GM21526 (cell line): ENCODE results near the gene TANC1.
"Not testable (repeated sequence)": the region's sequence is repeated elsewhere in the genome, so short reads cannot be mapped to it uniquely, and the experiment has no call there.

Experiments
- ATAC-seq: cut with Tn5 transposase; IDR thresholded peaks from one replicate; pipeline ENCODE4 v1.9.1; 2021; ENCODE audit warnings: moderate library complexity; ENCODE audit not compliant: unreplicated experiment, low FRiP score

Gene TANC1

GRCh38 chr2:159082119-159082518, 113.7 kb downstream of the TANC1 start:
- ATAC-seq: no peak

DNA sequence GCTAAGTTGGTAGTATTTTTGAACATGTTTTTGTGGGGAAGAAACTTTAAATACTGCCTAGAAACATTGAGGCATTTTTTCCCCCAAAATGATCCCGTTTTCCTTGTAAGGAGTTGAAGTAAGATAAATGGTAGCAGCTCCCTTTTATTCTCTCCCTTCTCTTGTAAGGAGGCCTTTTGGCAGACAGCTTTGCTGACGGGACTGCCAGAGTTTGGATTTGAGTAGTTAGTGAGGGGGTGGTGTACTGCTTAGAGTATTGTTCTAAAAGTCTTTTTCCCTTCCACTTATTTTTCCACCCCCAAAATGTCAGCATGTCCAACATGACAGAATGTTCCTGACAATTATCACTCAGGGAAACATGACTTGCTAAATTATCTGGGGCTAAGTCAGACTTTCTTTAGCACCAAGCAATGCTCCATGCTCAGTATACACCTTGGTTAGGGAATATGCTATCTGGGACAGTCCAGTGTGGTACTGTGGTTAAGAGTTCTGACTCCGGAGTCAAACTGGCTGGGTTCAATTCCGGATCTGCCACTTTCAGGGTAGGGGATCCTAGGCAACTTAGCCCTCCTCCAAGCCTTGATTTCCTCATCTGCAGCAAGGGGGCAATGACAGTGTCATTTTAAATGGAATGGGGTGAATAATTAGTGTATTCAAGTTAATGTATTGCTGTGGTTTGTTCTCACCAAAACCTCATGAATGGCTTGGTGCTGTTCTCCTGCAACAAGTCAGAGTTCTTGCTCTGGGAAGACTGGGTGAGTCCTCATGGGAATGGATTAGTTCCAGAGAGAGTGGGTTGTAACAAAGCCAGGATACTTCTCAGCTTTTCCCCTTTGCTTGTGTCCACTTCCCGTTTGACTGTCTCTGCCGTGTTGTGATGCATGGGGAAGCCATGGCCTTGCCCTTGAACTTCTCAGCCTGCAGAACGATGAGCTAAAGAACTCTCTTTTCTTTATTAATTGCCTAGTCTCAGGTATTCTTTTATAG, 116.2 kb downstream of the TANC1 start:
- ATAC-seq: no peak

- no peak for ATAC-seq
Observed at GRCh38 chr2:159086342-159086741, 117.9 kb downstream of the TANC1 start.

GRCh38 chr2:159086826-159087225, 118.4 kb downstream of the TANC1 start:
- ATAC-seq: no peak

GRCh38 chr2:159088906-159089305, 120.5 kb downstream of the TANC1 start:
- ATAC-seq: no peak

- no peak for ATAC-seq
Observed at GRCh38 chr2:159089543-159089942, 121.1 kb downstream of the TANC1 start.

DNA sequence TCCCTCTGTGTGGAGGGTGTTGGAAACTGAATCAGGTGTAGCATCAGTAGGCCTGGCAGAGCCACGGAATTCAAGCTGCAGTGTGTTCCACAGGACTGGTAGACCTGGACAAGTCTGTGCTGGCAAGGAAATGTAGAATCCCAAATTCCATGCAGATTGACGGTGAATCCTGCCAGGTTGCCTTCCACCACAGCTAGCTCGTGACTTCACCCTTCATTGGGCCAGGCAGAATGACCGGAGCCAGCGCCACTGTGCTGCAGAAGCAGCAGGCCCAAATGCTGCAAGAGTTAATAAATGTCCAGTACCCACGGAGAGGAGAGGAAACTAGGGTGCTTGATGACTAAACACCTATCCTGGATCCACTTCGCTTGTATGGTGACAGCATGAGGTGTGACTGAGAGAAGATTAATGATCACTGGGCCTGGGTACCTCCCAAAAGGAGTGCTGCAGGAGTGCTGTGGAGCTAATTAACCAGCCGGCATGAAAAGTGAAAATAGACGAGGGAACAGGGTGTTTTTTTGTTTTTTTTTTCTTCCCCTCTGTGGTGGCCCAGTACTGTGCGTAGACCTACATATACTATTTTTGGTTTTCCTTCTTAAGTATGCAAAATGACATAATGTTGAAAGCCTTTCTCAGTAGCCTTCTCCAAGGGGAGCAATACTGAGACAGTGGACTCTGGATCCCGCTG, 122.2 kb downstream of the TANC1 start:
- ATAC-seq: no peak

DNA sequence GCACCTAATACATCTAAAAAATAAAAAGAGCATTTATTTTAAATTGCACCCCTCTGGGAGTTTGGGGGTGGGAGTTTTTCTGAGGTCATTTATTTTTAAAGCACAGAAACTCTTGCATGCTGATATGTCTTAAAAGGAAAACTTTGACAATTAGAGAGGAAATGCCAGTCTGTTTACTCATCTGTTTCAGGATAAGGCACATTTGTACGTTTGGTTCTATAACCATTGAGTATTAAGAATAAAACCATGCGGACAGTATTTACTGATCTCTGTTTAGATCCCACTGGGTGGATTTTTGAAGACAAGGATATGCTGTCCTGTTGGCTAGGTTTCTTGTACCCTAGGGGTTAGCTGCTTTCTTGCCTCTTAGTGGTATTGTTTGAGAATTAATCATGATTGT, 122.9 kb downstream of the TANC1 start:
- no peak for ATAC-seq

GRCh38 chr2:159091976-159092375, 123.5 kb downstream of the TANC1 start:
- ATAC-seq: no peak

DNA sequence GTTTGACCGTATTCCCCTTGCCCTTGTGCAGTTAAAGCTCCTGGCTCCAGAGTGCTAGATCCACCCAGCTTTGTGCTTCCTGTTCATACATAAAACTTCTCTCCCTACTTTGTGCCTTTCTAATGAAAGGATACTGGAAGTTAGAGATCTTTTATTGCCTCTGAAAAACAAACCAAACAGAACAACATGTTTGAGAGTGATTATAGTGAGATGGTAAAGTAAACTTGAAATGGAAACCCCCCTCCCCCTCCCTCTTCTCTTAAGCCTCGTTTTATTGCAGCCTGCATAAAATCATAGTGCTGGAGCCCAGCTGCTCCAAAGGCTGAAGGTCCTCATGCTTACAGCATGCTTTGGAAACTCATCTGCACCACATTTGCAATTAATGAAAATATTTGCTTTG, 125.1 kb downstream of the TANC1 start:
- ATAC-seq: no peak

GRCh38 chr2:159094173-159094737, 125.8 kb downstream of the TANC1 start:
- ATAC-seq: no peak

- ATAC-seq: no peak
Observed at GRCh38 chr2:159095813-159096212, 127.4 kb downstream of the TANC1 start.

DNA sequence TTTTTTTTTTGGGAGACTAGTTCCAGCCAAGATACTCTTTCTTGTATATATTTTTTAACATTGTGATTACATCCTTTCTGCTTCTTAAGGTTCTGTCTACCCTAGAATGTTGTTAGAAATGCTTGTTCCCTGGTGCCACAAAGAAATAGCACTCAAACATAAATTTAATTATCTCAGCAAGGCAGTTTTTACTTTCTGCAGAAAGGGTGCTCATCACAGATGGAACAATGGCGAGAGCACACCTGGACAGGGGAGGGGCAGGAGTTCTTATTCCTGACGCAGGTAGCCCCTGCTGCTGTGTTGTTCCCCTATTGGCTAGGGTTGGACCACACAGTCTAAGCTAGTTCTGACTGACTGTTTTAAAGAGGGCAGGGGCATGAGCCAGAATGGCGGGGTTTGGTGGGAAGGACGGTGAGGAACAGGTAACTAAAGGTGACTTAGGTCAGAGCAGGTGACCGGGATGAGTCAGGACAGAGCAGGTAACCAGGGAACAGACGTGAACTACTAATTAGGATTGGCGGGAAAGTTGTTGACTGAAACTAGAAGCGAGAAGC, 127.9 kb downstream of the TANC1 start:
- ATAC-seq: not testable (repeated sequence)

DNA sequence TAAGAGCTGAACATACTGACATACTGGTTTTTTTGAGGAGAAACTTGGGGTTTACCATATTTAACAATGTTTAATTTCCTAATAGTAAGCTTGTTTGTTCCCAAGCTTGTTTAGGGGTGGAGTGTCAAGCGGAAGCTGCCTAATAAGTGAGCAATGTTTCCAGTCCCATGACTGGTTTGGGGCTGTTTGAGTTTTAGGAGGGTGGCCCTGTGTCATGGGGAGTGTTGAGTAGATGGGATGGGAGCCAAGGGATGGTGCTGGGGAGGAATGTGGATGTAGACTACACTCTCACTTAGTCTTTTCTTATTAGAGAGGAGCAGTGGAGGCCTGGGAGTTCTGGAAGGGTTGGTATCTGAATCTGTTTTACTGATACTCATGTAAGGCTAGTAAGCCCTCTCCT, 128.5 kb downstream of the TANC1 start:
- no peak for ATAC-seq

DNA sequence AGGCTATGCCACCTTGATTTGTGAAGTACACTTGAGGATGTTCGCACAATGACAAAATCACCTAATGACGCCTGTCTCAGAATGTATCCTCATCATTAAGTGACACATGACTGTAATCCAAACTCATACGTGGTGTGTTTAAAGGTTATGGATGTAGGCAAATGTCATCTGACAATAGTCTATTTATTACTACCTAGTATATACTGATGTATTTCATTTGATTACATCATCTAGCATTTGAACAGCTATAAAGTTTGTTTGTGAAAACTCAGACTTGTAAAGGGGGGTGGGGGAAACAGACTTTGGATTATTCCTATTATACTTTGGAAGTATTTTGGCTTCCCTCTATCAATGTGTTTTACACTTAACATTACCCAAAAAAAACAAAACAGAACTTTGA, 129.9 kb downstream of the TANC1 start:
- ATAC-seq: no peak

DNA sequence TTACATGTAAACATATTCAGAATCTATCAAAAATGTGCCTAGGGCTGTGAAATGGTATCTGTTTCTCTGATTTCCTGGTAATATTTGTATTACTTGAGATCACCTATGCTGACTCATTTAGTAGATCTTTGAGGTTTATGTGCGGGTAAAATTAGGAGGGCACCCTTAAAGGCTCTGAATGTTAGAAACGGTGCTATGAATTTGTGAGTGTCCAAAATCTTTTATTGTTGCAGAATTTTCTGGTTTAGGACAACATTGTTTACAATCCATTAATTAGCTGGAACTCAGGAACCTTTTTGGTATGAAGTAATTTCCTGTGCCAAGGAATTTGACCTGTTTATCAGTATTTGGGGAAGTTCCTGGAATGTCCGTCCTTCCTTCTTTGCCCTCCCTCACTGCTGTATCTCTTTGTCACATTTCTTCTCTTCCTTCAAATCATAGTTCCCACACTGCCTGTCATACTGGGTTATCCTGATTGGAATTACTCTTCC, 130.5 kb downstream of the TANC1 start:
- no peak for ATAC-seq

DNA sequence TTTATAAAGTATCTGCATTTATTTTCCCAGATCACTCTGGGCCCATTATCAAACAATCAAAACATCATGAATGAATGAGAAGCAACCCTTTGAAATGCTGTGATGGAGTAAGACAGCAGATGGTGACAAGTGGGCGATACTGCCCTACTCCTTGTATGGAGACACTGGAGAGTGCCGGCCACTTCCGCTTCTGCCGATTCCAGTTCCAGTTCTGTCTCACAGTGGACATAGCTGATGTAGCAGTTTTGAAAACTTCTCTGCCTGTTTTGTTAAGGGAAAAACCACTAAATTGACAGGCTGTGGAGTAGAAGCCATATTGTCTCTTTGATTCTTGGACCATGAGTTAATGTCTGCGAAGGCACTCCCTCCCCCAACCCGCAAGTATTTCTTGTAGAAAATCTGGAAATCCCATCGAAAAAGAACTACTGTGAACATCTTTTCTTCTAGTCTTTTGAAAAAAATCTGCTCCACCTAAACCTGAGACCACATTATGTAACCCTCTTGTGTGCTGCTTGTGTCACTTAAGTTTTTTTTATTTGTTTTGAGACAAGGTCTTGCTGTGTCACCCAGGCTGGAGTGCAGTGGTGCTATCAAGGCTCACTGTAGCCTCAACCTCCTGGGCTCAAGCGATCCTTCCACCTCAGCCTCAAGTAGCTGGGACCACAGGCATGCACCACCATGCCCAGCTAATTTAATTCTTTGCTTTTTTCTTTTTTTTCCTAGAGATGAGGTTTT, 133.5 kb downstream of the TANC1 start:
- ATAC-seq: no peak

- ATAC-seq: no peak
Observed at GRCh38 chr2:159103411-159103810, 135.0 kb downstream of the TANC1 start.

DNA sequence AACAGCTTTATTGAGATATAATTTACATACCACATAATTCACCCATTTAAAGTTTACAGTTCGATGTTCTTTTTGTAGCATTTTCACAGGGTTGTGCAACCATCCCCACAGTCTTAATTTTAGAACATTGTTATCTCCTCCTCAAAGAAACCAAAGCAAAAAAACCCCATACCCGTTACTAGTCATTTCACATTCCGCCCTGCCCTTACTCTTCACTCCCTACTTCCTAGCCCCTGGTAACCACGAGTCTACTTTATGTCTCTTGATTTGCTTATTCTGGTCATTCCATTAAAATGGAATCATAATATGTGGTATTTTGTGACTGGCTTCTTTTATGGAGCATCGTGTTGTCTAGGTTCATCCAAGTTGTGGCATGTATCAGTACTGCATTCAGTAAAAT, 137.7 kb downstream of the TANC1 start:
- no peak for ATAC-seq

- no peak for ATAC-seq
Observed at GRCh38 chr2:159108181-159108893, 139.9 kb downstream of the TANC1 start.
